Activated T-cell treated with anti-CD3 and anti-CD28 coated beads, Interleukin-2, amount 50 U/mL, for 72 hours (primary cell): ENCODE data around the gene DUOX2. TPM values are rescaled to one million over a fixed set of nuclear protein-coding genes. Genes with fewer than 3 reads are reported as not detected.
A peak's percentile ranks its signal among the peaks of the same experiment; 100 is the strongest.

Experiments
- ATAC-seq, 2 donors: fragments of 150-1000 bp; cut with Tn5 transposase; replicated peaks in 1 of 2; 2 replicates each; pipeline ENCODE4 v1.10.0; 2021; ENCODE audit warnings: moderate library complexity in 2 of 2, mild to moderate bottlenecking in 1 of 2
- DNase-seq, 2 donors: peaks; one replicate each; pipeline ENCODE4 v3.0.0; 2021 to 2022; ENCODE audit warnings: mixed read lengths in 1 of 2
- H3K27ac Mint-ChIP-seq: one replicate; pipeline ENCODE4 v1.8.0; 2022; ENCODE audit warnings: mild to moderate bottlenecking, moderate library complexity, mixed read lengths
- H3K27me3 Mint-ChIP-seq: one replicate; pipeline ENCODE4 v1.8.0; 2022; ENCODE audit warnings: low read depth, mixed read lengths
- H3K36me3 Mint-ChIP-seq, 2 donors: one replicate each; pipeline ENCODE4 v1.8.0; 2022; ENCODE audit warnings: mixed read lengths in 2 of 2, mild to moderate bottlenecking in 1 of 2; ENCODE audit not compliant: insufficient read depth in 2 of 2
- H3K4me1 Mint-ChIP-seq: one replicate; pipeline ENCODE4 v1.8.0; 2022; ENCODE audit warnings: low read depth, mixed read lengths
- H3K4me3 Mint-ChIP-seq, 2 donors: one replicate each; pipeline ENCODE4 v1.8.0; 2022; ENCODE audit warnings: mild to moderate bottlenecking in 2 of 2, mixed read lengths in 2 of 2, moderate library complexity in 2 of 2
- H3K9me3 Mint-ChIP-seq, 2 donors: one replicate each; pipeline ENCODE4 v1.8.0; 2022; ENCODE audit warnings: mixed read lengths in 2 of 2
- total RNA-seq, 2 donors: library from RNA; stranded (reverse); gene quantifications; one replicate each; pipeline ENCODE4 v1.2.3, GENCODE V29; 2022

Gene DUOX2
- total RNA-seq, 2 donors from 2014 or later: 0.14 to 0.31 TPM

- no peaks in the 10 kb centered on the region for H3K9me3 Mint-ChIP-seq
- no peak overlapping the region for H3K27ac Mint-ChIP-seq
- no peak for ATAC-seq
- peaks cover 0 to 1% of the 10 kb centered on the region in 2 donors for H3K36me3 Mint-ChIP-seq
- H3K4me1 Mint-ChIP-seq: peaks cover 7% of the 10 kb centered on the region
- peaks cover 56% of the 10 kb centered on the region for H3K27me3 Mint-ChIP-seq
- no peak overlapping the region for H3K4me3 Mint-ChIP-seq
- DNase-seq: no peak
These were observed 8.7 kb upstream of the DUOX2 start for GRCh38 chr15:45122719-45123118.

DNA sequence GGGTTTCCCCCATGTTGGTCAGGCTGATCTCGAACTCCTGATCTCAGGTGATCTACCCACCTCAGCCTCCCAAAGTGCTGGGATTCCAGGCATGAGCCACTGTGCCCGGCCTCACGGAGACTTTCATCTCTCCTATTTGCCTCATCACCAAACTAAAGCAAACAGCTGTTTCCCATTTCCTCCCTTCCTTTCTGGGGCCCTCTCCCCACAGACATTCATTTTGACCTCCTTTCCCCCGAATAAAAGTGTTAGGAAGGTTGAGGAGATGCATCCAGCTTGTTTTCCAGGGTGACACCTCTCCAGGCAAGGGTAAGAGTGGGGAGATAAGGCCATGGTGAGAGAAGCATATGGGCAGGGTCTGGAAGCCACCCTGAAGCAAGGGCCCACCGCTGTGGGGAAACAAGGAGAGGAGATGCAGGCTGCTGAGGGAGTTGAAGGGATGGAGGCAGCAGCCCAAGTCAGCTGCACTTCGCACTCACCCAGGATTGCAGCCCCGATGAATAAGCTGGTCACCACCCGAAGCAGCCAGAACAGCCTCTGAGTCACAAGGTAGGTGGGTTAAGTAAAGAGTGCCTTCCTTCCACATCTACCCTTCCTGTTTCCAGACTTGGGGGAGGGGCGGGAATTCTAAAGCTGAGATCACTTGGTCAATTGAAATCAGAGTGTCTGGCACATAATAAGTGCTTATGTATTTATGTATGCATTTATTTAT is 7.9 kb upstream of the DUOX2 start:
- peaks cover 60% of the 10 kb centered on the region for H3K27me3 Mint-ChIP-seq
- no peak overlapping the region for H3K27ac Mint-ChIP-seq
- peaks cover 0 to 1% of the 10 kb centered on the region in 2 donors for H3K36me3 Mint-ChIP-seq
- no peaks in the 10 kb centered on the region for H3K9me3 Mint-ChIP-seq
- DNase-seq (no peak), ATAC-seq (no peak)
- no peak overlapping the region for H3K4me3 Mint-ChIP-seq
- peaks cover 14% of the 10 kb centered on the region for H3K4me1 Mint-ChIP-seq

GRCh38 chr15:45121020-45121419 is 7.0 kb upstream of the DUOX2 start:
- ATAC-seq: no peak
- Mint-ChIP-seq H3K9me3 (no peaks in the 10 kb centered on the region), H3K4me3 (no peak overlapping the region), H3K27me3 (peaks cover 63% of the 10 kb centered on the region), H3K27ac (no peak overlapping the region), H3K4me1 (peaks cover 21% of the 10 kb centered on the region), H3K36me3 (peaks cover 0 to 1% of the 10 kb centered on the region in 2 donors)
- DNase-seq: no peak

GRCh38 chr15:45120081-45120972 is 6.4 kb upstream of the DUOX2 start:
- peaks cover 21% of the 10 kb centered on the region for H3K4me1 Mint-ChIP-seq
- DNase-seq (no peak), ATAC-seq (no peak)
- no peaks in the 10 kb centered on the region for H3K9me3 Mint-ChIP-seq
- no peak overlapping the region for H3K27ac Mint-ChIP-seq
- peaks cover 0 to 1% of the 10 kb centered on the region in 2 donors for H3K36me3 Mint-ChIP-seq
- no peak overlapping the region for H3K4me3 Mint-ChIP-seq
- H3K27me3 Mint-ChIP-seq: peaks cover 63% of the 10 kb centered on the region

DNA sequence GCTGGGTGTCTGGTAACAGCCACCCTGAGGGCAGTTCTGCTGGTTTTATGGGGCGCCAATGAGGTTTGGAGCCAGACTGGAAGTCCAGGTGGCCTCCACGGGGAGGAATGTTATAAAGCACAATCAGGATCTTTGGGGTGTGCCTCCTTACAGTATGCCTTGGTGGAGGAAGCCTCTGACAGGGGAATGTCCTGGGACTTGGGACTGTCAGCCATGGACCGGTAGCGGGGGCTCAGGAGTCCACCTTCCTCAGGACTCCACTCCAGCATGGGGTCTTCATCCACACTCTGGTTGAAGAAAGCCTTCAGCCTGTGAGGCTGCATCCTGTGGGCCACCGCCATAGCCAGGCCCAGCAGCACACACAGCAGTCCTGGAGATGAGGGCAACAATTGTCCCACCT is 5.0 kb upstream of the DUOX2 start:
- H3K4me1 Mint-ChIP-seq: peaks cover 21% of the 10 kb centered on the region
- ATAC-seq (no peak), DNase-seq (no peak)
- no peak overlapping the region for H3K4me3 Mint-ChIP-seq
- no peak overlapping the region for H3K27ac Mint-ChIP-seq
- peaks cover 0 to 1% of the 10 kb centered on the region in 2 donors for H3K36me3 Mint-ChIP-seq
- H3K27me3 Mint-ChIP-seq: peaks cover 63% of the 10 kb centered on the region
- H3K9me3 Mint-ChIP-seq: no peaks in the 10 kb centered on the region

GRCh38 chr15:45118131-45118588 is 4.2 kb upstream of the DUOX2 start:
- Mint-ChIP-seq H3K9me3 (no peaks in the 10 kb centered on the region), H3K4me3 (peak overlapping the region; percentile 72 to 74), H3K27ac (no peak overlapping the region), H3K36me3 (peaks cover 0 to 1% of the 10 kb centered on the region in 2 donors), H3K27me3 (peaks cover 63% of the 10 kb centered on the region), H3K4me1 (peaks cover 21% of the 10 kb centered on the region)
- ATAC-seq (peak; percentile 95 to 97), DNase-seq (peak; percentile 89 to 90)

DNA sequence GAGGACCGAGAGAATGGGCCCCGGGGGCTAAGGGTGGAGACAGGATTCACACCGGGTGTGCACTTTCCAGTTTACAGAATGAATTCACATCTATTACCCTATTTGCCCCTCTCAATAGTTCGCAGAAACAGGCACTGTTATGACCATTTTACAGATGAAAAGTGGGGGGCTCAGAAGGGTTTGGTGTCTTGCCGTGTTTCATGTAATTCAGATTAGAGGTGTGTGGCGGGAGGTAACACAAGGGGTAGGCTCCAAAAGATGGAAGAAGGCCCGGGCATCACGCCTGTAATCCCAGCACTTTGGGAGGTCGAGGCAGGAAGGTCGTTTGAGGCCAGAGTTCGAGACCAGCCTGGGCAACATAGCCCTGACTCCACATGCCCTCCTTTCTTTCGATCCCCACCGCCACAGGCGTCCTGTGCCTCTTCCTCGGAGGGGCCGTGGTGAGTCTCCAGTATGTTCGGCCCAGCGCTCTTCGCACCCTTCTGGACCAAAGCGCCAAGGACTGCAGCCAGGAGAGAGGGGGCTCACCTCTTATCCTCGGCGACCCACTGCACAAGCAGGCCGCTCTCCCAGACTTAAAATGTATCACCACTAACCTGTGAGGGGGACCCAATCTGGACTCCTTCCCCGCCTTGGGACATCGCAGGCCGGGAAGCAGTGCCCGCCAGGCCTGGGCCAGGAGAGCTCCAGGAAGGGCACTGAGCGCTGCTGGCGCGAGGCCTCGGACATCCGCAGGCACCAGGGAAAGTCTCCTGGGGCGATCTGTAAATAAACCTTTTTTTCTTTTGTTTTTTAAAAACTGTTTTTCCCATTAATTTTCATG is 3.5 kb upstream of the DUOX2 start:
- Mint-ChIP-seq H3K9me3 (no peaks in the 10 kb centered on the region), H3K27me3 (peaks cover 70% of the 10 kb centered on the region), H3K4me1 (peaks cover 22% of the 10 kb centered on the region), H3K36me3 (peaks cover 0 to 1% of the 10 kb centered on the region in 2 donors), H3K4me3 (peak overlapping the region; percentile 72 to 74), H3K27ac (no peak overlapping the region)
- ATAC-seq (peak; percentile 28 to 35), DNase-seq (no peak)

- no peak for ATAC-seq
- Mint-ChIP-seq H3K9me3 (no peaks in the 10 kb centered on the region), H3K4me3 (peak overlapping the region; percentile 72 to 74), H3K27ac (no peak overlapping the region), H3K27me3 (peaks cover 78% of the 10 kb centered on the region), H3K4me1 (peaks cover 30% of the 10 kb centered on the region), H3K36me3 (peaks cover 0 to 1% of the 10 kb centered on the region in 2 donors)
- no peak for DNase-seq
These were observed 2.7 kb upstream of the DUOX2 start for GRCh38 chr15:45116482-45117307.

DNA sequence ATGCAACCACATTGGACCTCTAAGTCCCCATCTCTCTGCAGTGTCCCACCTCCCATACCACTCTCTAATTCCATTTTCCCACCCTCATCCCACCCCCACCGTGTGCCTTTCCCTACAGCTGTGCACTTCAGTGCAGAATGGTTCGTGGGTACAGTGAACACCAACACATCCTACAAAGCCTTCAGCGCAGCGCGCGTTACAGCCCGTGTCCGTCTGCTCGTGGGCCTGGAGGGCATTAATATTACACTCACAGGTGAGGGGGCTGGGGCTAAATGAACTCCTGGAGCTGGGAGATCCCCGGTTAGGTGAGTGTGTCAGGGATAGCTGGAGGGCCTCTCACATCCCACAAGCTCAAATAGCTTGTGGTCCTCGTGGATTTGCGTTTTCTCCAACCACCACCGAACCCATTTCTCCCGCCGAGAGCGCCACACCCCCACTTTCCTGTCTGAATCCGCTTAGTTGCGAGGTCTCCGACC is 2.1 kb upstream of the DUOX2 start:
- no peak for DNase-seq
- Mint-ChIP-seq H3K27me3 (peaks cover 78% of the 10 kb centered on the region), H3K27ac (no peak overlapping the region), H3K4me1 (peaks cover 30% of the 10 kb centered on the region), H3K9me3 (no peaks in the 10 kb centered on the region), H3K36me3 (peaks cover 0 to 1% of the 10 kb centered on the region in 2 donors), H3K4me3 (peak overlapping the region; percentile 5 to 57)
- no peak for ATAC-seq

- Mint-ChIP-seq H3K27ac (no peak overlapping the region), H3K9me3 (no peaks in the 10 kb centered on the region), H3K27me3 (peaks cover 81% of the 10 kb centered on the region), H3K36me3 (peaks cover 0 to 1% of the 10 kb centered on the region in 2 donors), H3K4me1 (peaks cover 30% of the 10 kb centered on the region), H3K4me3 (no peak overlapping the region)
- ATAC-seq (no peak), DNase-seq (no peak)
These were observed 1.4 kb upstream of the DUOX2 start for GRCh38 chr15:45115312-45115820.

- DNase-seq: no peak
- Mint-ChIP-seq H3K27ac (no peak overlapping the region), H3K4me1 (peaks cover 30% of the 10 kb centered on the region), H3K36me3 (peaks cover 0 to 1% of the 10 kb centered on the region in 2 donors), H3K4me3 (peak overlapping the region; percentile 14 to 47), H3K9me3 (no peaks in the 10 kb centered on the region), H3K27me3 (peaks cover 85% of the 10 kb centered on the region)
- no peak for ATAC-seq
These were observed 746 bp upstream of the DUOX2 start for GRCh38 chr15:45114751-45115085.
